Fibroblast of skin of left biceps (primary cell): ENCODE measurements around the gene CAMKMT.

Experiments
- DNase-seq, 2 experiments: peaks; one replicate each; pipeline ENCODE4 v3.0.0-alpha.2; 2013; ENCODE audit warnings: low read depth in 2 of 2

CAMKMT gene

DNA sequence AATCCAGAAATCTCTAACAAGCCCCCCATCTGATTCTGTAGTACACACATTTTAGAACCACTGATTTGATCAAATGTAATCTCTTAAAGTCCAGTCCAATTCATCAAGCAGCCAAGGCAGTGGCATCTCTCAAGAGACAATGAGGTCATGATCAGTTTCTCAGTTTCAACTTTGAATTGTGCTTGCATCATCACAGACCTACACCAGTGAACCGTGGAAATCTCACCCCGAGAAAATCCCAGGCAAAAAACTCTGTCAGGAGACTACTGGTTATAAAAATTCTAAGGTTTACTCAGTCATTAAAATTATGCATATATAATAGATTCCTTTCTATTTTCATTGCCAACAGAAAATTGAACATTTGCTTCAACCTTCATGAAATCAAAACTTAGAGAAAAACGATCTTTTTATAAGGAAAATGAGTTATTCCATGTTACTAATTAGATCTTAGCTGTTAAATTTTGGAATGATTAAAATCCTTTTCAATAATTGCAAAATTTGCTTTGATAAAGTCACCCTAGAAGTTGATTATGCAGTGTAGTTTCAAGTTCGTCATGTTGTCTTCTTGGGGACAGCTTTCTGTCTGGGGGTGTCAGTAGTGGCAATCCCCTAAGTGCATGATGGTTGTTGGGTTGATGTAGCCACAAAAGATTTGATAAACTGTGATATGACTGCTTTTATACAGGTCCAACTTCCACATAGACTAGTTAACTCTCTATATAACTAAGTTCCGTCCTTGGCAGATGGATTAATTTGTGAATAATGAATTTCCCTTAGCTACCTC lies 235.0 kb downstream of the CAMKMT start:
- no peak for DNase-seq

- no peak for DNase-seq
Measured at GRCh38 chr2:44598330-44599119, 236.8 kb downstream of the CAMKMT start.

DNA sequence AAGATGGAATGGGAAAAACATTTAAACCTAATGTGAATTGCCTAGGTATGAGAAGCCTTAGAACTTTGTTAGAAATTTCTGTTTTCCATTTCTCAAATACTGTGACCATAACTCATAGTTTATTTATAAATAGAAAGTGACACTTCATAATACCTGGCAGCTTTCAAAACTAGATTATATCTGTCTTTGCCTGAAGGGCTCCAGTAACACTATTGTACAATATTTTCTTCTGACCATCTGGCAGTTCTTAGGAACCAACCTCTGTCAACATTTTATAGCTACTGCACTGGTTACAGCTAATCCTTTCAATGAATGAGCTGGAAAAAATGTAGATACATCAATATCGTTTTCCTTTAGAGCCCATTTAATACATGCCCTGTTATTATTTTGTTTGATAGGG lies 237.4 kb downstream of the CAMKMT start:
- no peak for DNase-seq

GRCh38 chr2:44602446-44602845 lies 240.7 kb downstream of the CAMKMT start:
- no peak for DNase-seq

- DNase-seq = no peak
Measured at GRCh38 chr2:44605511-44605910, 243.8 kb downstream of the CAMKMT start.

DNA sequence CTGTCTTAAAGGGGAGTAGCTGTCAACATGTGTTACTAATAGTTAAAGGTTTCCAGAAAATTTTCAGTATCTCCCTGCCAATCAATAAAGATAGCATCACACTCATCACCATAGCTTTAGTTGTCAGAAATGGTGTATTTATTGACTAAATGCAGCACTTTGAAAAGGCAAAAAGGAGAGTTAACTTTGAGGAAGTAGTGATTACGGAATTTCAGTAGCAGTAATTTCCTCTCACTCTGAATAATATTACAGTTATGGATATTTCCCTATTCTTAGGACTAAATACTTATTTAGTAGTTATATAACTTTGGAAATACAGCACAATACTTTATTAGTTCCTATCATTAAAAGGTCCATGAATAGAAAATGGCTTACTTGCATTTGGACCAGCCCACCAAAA lies 250.5 kb downstream of the CAMKMT start:
- no peak for DNase-seq

- DNase-seq = no peak
Measured at GRCh38 chr2:44614940-44615339, 253.2 kb downstream of the CAMKMT start.

GRCh38 chr2:44615950-44616518 lies 254.3 kb downstream of the CAMKMT start:
- DNase-seq = no peak

- no peak for DNase-seq
Measured at GRCh38 chr2:44616667-44617155, 255.0 kb downstream of the CAMKMT start.

- no peak for DNase-seq
Measured at GRCh38 chr2:44618251-44619023, 256.7 kb downstream of the CAMKMT start.

GRCh38 chr2:44620189-44620990 lies 258.6 kb downstream of the CAMKMT start:
- DNase-seq = no peak

DNA sequence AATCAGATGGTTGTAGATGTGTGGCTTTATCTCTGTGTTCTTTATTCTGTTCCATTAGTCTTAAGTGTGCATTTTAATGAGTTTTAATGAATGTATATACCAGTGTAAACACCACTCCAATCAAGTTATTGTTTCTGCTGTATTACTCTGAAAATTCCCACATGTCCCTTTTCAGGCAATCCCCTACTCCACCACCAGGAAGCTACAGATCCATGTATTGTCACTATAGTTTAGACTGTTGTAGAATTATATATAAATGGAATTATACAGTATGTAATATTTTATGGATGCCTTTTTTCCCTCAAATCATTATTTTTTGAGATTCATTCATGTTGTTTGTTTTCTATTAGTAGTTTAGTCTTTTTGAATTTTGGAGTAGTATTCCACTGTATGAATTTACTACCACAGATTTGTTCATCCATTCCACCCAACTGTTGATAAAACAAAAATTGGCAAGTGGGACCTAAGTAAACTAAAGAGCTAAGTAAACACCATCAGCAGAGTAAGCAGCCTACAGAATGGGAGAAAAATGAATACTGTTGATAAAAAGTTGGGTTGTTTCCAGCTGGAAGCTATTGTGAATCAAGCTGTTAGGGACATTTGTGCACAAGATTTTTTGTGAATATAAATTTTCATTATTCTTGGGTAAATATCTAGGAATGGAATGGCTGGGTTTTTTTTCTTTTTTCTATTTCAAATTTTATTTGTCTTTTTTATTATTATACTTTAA lies 262.0 kb downstream of the CAMKMT start:
- no peak for DNase-seq

- DNase-seq = no peak
Measured at GRCh38 chr2:44628297-44628696, 266.6 kb downstream of the CAMKMT start.

DNA sequence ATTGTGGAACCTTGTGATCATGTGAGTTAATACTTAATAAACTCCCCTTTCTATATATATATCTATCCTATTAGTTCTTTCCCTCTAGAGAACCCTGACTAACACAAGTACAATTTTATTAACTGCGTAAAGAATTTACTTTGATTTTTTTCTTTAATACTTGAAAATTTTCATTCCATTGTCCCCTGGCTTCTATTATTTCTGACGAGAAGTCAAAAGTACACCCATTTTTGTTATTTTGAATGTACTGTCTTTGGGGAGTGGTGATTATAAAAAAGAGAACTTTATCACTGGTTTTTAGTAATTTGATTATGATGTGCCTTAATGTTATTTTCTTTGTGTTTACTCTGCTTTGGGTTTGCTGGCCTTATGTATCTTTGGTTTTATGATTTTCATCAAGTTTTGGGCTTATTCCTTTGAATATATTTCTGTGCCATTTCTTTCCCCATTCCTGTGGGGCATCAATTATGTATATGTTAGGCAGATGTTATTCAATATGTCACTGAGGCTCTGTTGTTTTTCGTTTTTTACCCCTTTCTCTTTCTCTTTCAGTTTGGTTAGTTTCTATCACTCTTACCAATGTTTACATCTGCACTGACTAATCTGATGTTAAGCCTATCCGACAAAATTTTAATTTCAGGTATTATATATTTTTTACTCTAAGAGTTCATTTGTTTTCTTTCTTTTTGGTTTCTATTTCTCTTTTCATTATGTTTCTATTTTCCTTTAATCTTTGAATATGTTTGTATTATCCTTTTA lies 271.4 kb downstream of the CAMKMT start:
- DNase-seq = no peak

GRCh38 chr2:44635725-44636124 lies 274.0 kb downstream of the CAMKMT start:
- no peak for DNase-seq

- no peak for DNase-seq
Measured at GRCh38 chr2:44638649-44639048, 276.9 kb downstream of the CAMKMT start.

DNA sequence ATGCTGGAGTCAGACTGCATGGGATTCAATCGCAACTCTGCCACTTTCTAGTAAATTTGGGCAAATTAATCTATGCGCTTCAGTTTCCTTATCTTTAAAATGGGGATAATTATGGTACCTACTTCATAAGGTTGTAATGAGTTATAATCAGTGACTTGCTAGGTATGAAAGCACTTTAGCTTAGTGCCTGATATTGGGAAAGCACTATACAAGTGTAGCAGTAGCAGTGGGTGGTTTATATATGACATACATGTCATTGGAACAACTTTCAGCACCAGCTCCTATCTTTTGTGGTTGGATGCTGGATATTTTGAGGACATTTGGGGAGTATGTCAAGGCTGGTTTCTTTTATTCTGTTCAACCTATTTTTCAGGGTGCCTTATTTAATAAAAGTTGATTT lies 277.7 kb downstream of the CAMKMT start:
- no peak for DNase-seq

DNA sequence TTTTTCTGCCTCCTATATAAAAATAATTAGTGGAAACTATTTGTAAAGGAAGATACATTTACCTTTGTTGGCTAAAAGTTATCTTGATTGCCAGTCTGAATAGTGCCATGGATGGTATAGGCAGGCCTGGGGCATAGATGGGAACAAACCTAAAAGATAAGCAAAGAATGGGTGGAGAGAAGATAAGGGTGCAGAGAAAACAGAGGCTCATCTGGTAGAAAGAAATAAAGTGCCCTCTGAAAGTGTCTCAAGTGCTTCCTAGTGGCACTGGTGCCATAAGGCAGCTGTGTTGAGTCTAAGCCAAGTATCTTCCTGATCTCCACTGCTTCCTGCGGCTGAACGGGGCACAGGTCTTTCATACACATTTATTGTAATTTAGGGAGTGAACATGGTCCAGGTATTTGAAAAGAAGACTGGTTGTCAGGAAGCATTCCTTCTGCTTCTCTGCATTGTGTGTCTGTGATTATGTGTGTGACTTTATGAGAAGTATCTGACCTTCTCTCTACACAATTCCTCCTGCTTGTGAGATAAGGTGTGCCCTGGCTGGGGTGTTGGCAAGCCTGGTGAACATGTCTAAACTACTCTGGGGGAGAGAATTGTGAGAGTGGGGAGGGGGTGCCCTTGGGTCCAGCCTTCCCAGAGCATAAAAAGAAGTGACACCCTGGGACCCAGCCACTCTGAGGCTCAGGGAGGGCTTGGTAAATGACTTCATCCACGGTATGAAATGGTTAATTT lies 280.5 kb downstream of the CAMKMT start:
- DNase-seq = no peak

DNA sequence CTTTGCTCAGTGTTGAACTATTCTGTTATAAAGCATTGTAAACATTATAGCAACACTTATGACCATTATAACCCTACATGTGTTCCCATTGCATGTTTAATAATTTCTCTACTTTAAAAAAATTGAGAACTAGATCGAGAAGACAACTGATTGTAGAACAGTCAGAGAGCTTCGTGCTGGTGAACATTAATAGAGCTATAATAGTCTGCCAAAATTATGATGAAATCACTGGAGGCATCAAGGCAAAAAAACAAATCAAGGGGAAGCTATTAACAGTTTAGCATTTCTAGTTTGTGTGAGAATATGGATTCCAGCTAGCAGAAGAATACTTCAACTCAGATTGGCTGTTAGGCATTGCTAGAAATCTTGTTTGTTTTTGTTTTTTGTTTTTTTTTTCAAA lies 284.2 kb downstream of the CAMKMT start:
- DNase-seq = no peak
